ENCODE results near the gene ST3GAL3. TPM values are rescaled to one million over a fixed set of nuclear protein-coding genes. Genes with fewer than 3 reads are reported as not detected.

The ST3GAL3 gene
- total RNA-seq, 1 donor from 2014 or later: 20.5 TPM

GRCh38 chr1:43901196-43901961 lies 194.0 kb downstream of the ST3GAL3 start:
- no peak for ATAC-seq
- Histone ChIP-seq H3K36me3 (peaks cover 4% of the 10 kb centered on the region), H3K4me3 (no peak overlapping the region), H3K27me3 (no peaks in the 10 kb centered on the region), H3K27ac (no peak overlapping the region), H3K4me1 (no peaks in the 10 kb centered on the region), H3K9me3 (no peaks in the 10 kb centered on the region)
- intact Hi-C loops (cut with DNase I): no loop called here
- DNase-seq: no peak
- TF ChIP-seq, protein P1, sequence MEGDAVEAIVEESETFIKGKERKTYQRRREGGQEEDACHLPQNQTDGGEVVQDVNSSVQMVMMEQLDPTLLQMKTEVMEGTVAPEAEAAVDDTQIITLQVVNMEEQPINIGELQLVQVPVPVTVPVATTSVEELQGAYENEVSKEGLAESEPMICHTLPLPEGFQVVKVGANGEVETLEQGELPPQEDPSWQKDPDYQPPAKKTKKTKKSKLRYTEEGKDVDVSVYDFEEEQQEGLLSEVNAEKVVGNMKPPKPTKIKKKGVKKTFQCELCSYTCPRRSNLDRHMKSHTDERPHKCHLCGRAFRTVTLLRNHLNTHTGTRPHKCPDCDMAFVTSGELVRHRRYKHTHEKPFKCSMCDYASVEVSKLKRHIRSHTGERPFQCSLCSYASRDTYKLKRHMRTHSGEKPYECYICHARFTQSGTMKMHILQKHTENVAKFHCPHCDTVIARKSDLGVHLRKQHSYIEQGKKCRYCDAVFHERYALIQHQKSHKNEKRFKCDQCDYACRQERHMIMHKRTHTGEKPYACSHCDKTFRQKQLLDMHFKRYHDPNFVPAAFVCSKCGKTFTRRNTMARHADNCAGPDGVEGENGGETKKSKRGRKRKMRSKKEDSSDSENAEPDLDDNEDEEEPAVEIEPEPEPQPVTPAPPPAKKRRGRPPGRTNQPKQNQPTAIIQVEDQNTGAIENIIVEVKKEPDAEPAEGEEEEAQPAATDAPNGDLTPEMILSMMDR (IDR thresholded peaks at IDR 0.05): no peak

DNA sequence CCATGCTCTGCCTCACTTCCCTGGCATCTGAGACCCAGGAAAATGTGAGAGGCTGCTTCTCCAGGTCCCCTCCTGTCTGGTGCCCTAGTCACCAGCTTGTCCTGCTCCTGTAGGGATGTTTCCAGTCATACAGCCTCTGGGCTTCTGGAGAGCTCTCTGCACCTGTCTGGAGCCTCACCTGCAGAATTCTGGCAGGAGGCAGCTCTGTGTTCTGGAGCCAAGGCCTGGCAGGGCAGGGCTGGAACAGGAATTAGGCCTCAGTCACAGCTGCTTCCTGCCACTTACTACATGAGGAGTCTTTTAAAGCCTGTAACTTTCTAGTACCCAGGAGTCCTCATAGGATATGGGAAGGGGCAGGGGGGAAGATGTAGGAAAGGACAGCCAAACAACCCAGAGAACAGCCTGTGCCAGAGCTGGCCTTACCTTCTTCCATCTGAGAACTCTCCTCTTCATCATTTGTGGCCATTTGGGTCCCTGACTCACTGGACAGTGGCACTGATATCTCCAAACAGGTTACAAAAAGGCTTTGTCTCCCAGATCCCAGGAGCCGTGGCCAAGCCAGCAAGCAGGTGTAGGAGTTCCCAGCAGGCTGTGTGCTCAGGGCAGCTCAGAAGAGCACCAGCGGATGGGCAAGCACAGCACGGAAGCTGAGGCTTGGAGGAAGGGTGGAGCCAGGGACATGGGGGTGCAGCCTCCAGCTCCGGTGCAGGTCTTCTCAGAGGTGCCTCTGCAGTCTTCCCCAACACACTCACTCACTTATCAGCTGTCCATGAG lies 194.9 kb downstream of the ST3GAL3 start:
- no peaks in the 10 kb centered on the region for H3K27me3 ChIP-seq
- no peak for ATAC-seq
- H3K4me3 ChIP-seq: no peak overlapping the region
- H3K36me3 ChIP-seq: peaks cover 4% of the 10 kb centered on the region
- intact Hi-C loops (cut with DNase I): no loop called here
- DNase-seq: no peak
- TF ChIP-seq, protein P1 (IDR thresholded peaks at IDR 0.05): no peak
- no peaks in the 10 kb centered on the region for H3K4me1 ChIP-seq
- H3K9me3 ChIP-seq: no peaks in the 10 kb centered on the region
- no peak overlapping the region for H3K27ac ChIP-seq

GRCh38 chr1:43904660-43905551 lies 197.6 kb downstream of the ST3GAL3 start:
- intact Hi-C loops (cut with DNase I): no loop called here
- ATAC-seq: no peak
- H3K9me3 ChIP-seq: no peaks in the 10 kb centered on the region
- no peak for DNase-seq
- H3K4me3 ChIP-seq: no peak overlapping the region
- H3K4me1 ChIP-seq: no peaks in the 10 kb centered on the region
- H3K27me3 ChIP-seq: no peaks in the 10 kb centered on the region
- no peak overlapping the region for H3K27ac ChIP-seq
- TF ChIP-seq, protein P1 (IDR thresholded peaks at IDR 0.05): no peak
- no peaks in the 10 kb centered on the region for H3K36me3 ChIP-seq

DNA sequence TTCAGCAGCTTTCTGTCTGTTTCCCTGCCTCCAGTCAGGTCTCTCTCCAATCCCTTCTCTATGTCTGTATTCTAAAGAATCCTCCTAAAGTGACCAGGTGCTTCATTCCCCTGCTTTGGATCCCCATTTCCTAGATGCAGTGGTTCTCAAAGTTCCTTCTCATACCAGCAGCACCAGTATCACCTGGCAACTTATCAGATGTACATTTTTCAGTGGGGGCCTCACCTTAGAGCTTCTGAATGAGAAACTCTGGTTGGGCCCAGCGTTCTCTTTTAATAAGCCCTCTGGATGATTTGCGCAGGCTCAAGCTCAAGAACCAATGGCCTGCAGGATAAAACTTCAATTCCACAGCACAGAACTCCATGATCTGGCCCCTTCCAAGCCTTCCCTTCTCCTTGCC lies 200.9 kb downstream of the ST3GAL3 start:
- intact Hi-C loops (cut with DNase I): no loop called here
- TF ChIP-seq, protein P1 (IDR thresholded peaks at IDR 0.05): no peak
- DNase-seq (no peak), ATAC-seq (no peak)
- Histone ChIP-seq H3K4me3 (no peak overlapping the region), H3K36me3 (no peaks in the 10 kb centered on the region), H3K27ac (no peak overlapping the region), H3K27me3 (no peaks in the 10 kb centered on the region), H3K9me3 (no peaks in the 10 kb centered on the region), H3K4me1 (peaks cover 5% of the 10 kb centered on the region)

GRCh38 chr1:43908858-43909257 lies 201.5 kb downstream of the ST3GAL3 start:
- H3K4me1 ChIP-seq: peaks cover 6% of the 10 kb centered on the region
- H3K36me3 ChIP-seq: no peaks in the 10 kb centered on the region
- no peaks in the 10 kb centered on the region for H3K9me3 ChIP-seq
- ATAC-seq: no peak
- no peak overlapping the region for H3K27ac ChIP-seq
- DNase-seq: no peak
- TF ChIP-seq, protein P1 (IDR thresholded peaks at IDR 0.05): no peak
- H3K4me3 ChIP-seq: no peak overlapping the region
- H3K27me3 ChIP-seq: no peaks in the 10 kb centered on the region
- intact Hi-C loops (cut with DNase I): no loop called here

Data from upper lobe of right lung (tissue), 1 donor.